GM18499 (cell line): ENCODE results near the gene SLC6A19.

Source experiments
- ATAC-seq: cut with Tn5 transposase; IDR thresholded peaks from one replicate; pipeline ENCODE4 v1.9.1; 2021; ENCODE audit warnings: moderate number of reproducible peaks; ENCODE audit not compliant: insufficient read depth, unreplicated experiment

Gene SLC6A19

DNA sequence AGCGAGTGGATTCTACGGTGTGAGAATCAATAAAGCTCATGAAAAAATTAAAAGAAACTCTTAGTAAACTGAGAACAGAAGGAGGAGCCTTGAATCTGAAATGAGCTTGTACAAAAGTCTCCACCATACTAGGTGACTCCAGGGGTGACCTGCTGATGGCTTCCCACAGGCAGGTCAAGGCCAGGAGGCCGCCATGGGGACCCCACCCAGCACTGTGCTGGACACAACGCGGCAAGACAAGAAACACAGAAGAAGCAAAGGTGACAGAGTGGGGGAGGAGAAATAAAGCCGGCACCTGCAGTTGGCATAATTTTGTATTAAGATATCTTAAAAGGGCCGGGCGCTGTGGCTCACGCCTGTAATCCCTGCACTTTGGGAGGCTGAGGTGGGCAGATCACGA lies 12.1 kb upstream of the SLC6A19 start:
- ATAC-seq: no peak

DNA sequence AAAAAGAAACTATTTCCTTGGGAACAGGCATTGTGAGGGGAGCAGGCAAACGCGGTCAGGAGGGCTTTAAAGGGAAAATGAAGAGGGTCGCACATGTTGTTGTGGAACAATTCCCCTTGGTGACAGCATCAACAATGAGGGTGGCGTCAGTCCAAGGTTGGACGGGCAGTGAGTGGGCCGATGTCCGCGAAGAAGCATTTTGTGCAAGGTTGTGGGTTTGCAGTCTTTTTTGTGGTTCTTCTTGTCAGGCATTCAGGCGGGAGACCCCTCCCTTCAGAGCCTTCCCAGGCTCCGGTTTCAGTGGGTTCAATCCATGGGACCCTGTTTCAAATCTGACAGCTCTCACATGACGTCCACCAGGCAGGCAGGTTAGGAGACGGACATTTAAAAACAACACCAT lies 11.1 kb upstream of the SLC6A19 start:
- no peak for ATAC-seq

DNA sequence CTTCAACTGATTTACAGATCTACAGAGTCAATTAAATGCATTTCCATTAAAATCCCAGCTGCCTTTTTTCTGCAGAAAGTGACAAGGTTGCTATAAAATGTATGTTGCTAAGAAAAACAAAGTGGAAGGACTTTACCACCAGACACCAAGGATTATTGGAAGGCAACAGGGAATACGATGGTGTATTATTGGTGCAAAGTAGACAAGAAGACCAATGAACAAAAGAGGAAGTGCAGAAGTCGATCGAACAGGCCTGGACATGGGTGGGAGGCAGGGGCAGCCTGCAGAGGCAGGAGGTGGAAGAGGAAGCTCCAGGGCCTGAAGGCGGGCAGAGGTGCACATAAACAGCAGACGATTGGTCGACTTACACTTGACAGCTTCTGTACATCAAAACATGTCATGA lies 10.6 kb upstream of the SLC6A19 start:
- ATAC-seq: no peak

DNA sequence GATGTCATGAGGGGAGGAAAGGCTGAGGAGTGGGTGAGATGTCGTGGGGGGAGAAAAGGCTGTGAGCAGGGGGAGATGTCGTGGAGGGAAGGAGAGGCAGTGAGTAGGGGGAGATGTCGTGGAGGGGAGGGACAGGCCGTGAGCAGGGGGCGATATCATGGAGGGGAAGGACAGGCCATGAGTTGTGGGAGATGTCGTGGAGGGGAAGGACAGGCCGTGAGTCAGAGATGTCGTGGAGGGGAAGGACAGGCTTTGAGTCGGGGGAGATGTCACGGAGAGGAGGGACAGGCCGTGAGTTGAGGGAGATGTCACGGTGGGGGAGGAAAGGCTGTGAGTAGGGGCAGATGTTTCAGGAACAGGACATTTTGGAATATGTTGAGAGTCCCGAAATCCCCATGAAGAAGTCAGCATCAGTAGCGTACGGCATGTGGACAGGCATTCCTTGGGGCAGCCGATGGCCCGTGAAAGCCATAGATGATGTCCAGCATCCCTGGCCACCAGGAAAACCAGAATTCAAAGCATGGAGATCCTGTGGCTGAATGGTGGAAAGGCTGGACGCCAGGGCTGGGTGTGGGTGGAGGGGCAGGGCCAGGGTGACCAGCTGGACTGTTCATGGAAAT lies 8.3 kb upstream of the SLC6A19 start:
- ATAC-seq: no peak

DNA sequence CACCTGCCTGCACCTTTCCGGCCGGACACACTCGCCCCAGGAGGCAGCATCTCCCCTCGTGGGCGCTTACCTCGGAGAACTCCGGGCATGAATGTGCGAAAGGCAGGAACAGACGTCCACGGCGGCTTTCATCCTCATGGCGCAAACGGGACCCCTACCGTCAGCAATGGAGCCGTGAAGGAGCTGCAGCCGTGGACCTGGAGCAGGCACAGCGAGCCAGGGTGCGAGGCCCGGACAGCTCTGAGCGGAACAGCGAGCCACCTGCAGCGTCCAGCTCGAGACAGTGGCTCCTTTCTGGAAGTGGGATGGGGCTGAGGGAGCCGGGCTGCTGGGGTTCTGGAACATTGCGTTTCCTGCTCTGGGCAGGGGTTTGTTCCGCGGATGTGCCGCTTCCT lies 7.8 kb upstream of the SLC6A19 start:
- ATAC-seq: no peak

DNA sequence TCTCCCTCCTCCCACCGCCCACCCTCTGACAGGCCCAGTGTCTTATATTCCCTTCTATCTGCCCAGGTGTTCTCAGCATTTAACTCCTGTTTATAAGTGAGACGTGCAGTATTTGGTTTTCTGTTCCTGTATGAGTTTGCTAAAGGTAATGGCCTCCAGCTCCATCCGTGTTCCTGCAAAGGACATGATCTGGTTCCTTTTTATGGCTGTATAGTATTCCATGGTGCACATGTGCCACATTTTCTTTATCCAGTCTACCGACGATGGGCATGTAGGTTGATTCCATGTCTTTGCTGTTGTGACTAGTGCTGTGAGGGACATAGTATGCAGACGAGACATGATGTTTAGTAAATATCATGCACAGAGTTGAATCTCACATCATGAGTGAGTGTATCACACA lies 7.0 kb upstream of the SLC6A19 start:
- no peak for ATAC-seq

DNA sequence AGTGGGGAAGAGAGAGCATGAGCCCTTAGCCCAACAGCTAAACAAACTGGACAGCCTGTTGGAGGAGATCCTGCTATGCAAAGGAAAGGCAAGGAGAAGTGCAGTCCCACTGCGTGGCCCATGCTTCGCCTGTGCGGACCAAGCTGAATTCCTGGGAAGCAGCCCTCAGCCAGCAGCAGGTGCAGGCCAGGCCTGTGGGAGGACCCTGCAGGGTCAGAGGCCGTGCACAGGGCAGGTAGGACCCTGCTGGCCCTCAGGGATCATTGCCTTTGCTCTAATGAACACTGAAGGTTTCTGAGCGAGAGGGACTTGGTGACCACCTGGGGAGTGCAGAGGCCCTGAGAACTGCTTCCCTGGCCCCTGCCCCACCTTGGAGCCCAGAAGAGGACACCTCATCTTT lies 6.0 kb upstream of the SLC6A19 start:
- no peak for ATAC-seq

DNA sequence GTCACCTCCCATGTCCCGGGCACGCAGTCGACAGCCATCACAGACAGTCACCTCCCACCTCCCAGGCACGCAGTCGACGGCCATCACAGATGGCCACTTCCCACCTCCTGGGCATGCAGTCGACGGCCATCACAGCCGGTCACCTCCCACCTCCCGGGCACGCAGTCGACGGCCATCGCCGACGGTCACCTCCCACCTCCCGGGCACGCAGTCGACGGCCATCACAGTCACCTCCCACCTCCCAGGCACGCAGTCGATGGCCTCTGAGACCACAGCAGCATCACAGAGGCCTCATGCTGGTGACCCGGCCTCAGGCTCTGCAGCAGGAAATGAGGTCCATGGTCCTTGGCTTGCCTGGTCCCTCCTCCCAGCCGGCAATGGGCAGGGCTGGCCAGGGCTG lies 5.5 kb upstream of the SLC6A19 start:
- ATAC-seq: no peak

DNA sequence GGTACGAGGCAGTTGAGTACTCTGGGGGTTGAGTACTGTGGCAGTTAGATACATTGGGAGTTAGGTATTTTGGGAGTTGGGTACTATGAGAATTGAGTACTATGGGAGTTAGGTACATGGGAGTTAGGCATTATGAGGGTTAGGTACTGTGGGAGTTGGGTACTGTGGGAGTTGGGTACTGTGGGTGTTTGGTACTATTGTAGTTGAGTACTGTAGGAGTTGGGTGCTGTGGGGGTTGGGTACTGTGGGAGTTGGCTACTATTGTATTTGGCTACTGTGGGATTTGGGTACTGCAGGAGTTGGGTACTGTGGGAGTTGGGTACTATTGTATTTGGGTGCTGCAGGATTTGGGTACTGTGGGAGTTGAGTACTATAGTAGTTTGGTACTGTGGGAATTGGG lies 4.8 kb upstream of the SLC6A19 start:
- no peak for ATAC-seq

DNA sequence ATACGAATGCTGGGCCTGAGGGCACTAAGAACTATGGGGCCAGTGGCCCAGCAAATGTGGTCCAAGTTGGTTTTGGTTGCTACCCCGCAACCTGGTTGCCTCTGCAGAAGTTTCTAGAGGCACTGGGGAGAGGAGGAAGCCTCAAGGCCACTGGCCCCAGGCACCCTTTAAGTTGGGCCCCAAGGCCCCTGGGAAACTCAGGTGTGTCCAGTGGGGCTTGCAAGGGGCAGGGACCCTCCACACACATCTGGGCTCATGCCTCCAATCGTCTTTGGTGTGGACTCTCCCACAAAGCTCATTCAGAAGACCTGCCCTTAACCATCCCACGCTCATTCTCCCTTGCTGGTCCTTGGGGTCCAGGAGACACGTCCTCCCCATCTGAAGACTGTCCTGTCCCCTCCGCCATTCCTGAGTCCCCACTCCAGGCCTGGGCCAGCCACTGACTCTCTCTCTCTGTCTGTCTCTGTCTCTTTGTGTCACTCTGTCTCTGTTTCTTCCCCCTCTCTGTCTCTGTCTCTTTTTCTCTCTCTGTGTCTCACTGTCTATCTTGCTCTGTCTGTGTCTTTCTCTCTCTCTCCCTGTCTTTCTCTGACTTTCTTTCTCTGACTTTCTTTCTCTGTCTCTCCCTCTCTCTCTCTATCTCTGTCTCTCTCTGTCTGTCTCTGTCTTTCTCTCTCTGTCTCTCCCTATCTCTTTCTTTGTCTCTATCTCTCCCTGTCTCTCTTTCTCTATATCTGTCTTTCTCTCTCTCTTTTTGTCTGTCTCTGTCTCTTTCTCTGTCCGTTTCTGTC lies 3.3 kb upstream of the SLC6A19 start:
- ATAC-seq: no peak

DNA sequence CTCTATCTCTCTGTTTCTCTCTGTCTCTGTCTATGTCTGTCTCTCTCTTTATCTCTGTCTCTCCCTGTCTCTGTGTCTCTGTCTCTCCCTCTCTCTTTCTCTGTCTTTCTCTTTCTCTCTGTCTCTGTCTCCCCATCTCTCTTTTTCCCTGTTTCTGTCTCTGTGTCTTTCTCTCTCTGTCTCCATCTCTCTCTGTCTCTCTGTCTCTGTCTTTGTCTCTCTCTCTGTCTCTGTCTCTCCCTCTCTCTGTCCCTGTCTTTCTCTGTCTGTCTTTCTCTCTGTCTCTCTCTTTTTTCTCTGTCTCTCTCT lies 2.1 kb upstream of the SLC6A19 start:
- ATAC-seq: no peak

DNA sequence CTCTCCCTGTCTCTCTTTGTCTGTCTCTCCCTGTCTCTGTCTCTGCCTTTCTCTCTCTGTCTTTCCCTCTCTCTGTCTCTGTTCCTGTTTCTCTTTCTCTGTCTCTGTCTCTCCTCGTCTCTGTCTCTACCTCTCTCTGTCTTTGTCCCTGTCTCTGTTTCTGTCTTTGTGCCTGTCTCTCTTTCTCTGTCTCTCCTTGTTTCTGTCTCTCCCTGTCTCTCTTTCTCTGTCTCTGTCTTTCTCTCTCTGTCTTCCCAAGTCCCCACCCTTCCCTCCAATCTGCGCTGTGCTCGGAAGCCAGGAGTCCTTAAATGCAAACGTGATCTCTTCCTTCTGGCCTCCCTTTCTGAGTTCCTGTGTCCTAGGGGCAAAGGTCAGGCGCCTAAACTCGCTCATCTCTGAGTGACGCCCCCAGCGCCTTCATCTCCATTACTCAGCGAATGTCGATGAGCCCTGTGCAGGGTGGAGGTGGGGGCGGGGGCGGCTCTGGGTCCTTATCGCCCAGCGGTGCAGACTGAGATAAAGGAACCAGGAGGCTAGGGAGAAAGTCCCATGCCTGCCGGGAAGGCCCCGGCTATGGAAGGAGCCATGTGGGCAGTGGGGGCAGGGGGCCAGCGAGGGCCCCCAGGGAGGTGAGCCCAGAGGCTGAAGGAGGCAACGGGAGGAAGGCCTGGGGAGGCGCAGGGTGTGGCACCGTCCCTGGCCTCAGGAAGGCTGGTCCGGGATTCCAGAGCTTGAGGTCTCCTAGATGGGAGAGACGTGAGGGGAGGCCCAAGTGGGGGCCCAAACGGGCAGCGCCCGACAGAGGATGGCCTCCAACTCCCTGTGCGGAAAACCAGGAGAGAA lies 1.5 kb upstream of the SLC6A19 start:
- ATAC-seq: no peak

DNA sequence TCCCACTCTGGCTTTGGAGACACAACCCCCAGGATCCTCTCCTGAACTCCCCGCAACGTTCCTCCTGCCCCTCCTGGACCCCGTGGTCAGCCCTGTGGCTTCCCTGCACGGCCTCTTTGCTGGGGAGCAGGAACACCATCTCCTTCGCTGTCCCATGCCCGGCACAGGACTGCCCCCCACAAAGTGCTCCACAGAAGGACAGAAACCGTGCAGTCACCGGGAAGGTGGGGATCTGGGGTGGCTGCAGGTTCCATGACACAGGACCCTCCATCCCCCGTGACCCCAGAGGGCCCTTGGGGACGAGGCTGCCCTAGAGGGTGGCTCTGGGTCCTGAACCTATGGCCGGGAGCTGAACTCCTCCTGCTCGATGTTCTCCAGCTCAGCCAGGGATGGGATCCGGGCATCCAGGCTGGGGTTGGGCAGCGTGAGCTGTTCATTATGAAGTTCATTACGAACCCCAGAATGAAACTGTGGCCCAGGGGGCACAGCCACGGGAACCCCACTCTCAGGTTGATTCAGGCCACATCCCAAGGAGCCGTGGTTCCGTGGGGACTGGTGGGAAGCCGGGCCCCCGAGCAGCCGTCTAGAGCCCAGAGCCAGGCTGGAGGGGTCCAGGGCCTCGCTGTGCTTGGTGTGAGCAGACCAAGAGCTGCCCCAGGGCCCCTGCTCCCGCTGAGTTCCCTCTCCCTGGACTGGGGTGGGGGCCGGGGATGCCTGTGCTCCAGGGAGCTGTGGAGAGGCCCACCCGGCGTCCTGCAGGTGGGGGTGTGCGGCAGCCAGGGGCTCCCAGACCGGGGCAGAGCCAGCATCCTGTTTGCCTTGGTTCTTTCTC lies 684 bp upstream of the SLC6A19 start:
- ATAC-seq: no peak

DNA sequence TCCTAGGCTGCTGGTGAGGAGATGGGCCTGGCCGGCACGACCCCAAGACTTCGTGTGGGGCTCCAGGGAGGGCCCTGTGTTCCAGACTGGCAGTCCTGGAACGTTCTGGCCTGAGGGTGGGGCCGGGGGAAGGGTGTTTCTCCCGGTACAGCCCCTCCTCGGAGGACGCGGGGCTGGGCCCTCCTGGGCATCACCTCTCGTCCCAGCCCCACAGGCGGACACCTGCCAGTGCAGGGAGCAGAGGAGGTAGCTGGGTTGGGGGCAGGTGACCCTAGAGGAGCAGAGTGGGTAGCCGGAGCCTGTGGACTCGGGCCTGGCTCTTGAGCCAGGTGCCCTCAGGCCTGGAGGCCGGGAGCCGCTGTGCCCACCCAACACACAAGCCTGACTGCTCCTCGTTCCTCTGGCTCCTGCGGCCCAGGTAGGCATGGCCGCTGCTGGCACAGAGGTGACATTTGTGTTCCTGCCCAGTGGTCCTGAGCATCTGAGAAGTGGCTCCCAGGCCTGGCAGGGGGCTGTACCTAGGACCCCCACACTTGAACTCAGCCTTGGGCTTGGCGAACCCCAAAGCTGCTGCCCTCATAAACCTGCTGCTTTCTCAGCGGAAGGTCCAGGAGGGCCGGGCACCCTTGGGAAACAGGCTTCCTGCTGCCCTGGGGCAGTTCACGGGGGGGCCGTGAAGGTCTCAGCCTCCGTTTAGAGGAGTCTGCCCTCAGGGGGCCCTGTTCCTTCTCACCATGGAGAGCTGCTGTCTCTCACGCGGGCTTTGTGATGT lies 817 bp downstream of the SLC6A19 start:
- no peak for ATAC-seq

DNA sequence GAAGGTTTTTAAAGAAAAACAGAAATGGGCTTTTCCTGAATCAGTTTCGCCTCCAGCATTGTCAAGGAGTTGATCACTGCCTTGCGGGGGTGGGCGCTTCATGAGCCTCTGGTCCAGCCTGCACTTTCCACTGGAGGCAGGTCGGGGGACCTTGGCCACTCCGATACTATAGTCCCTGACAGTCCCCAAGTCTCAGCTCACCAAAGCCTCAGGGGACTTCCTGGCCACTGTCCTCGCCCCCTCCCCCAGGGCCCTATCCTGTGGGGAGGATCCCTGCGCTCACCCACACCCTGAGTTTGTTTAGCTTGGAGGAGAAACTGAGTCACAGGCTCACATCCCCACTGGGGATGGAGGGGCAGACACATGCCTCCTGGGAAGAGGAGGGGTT lies 1.4 kb downstream of the SLC6A19 start:
- ATAC-seq: no peak

DNA sequence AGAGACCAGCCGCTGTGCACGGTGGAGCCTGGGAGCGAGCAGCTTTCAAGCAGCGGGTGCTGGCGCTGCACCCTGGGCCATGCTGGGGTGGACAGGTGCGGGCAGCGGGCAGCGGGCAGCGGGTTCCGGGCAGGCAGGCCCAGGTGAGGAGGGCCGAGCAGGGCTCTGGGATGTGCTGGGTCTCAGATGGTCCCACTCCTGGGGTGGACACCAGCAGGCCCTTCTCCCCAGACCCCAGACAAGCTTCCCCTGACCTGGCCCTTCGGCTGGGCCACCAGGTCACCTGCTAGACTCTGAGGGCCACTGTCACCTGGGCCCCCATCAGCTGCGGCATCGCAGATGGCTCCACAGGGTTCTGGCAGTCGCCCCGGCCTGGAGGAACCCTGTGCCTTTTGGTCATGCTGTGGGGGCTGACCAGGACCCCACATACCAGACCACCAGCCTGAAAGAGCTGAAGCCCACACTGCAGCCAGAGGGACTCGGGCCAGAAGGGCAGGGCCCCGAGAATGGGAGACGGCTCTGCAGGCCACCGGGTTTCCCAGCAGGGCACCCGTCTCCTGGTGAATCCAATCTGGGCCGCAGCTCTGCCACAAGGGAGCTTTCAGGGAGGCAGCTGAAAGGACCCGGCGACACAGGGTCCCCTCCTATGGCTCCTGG lies 2.0 kb downstream of the SLC6A19 start:
- no peak for ATAC-seq

DNA sequence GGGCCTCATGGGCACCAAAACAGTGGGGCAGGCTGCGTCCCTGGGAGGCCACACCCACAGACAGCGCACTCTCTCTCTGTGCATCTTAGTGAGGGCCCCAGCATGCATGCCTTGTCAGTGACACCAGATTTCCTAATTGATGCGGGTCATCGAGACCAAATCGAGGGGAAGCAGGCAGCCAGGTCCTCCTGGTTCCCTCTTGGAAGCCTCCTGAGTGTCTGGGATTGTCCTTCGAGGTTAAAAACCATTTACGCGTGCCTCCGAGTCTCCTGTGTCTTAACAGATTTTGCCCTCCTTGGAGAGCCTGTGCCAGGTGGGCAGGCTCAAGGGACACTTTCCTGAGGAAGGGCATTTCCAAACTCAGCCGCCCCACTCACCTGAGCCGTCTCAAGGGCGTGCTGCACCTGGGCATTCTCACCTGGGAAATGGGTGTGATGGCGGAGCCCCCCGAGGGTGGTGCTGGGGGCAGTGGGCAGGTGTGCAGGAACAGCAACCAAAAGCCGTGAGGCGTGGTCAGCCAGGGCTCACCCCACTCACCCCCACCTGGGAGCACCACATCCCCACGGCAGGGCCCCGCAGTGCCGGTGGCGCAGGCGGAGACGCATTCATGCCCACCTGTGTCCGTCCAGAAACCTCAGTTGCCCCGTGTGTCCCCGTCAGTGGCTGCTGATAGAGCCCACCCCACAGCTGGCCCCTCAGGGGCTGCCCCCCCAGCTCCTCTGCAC lies 2.7 kb downstream of the SLC6A19 start:
- ATAC-seq: no peak

DNA sequence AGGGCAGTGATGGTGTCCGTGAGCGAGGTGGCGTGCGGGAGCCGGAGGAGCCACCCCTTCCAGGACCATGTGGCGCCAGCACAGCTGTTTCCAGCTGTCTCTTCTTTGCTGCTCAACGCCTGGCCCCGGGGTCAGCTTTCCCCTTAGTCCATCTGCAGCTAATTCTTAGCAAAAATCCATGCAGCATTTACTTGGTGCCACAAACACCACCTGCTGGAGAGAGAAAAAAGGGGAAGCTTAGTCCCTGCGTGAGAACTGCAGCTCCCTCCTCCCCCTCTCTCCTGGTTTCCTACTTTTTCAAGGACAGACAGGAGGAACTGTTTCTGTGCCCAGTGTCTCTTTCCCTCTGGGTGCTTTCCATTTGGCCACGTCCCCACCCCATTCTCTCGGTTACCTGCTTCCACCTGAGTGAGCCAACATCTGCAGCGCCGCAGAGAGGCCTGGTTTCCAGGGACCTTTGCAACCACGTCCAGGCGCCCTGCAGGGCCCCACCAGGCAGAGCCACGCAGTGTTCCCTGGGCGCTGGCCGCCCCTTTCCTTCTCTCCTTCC lies 3.4 kb downstream of the SLC6A19 start:
- no peak for ATAC-seq
